GM10266 (cell line): ENCODE data around the gene DGCR2.
"Not testable (repeated sequence)": the region's sequence is repeated elsewhere in the genome, so short reads cannot be mapped to it uniquely, and the experiment has no call there.

ENCODE experiments used
- DNase-seq: peaks from one replicate; pipeline ENCODE4 v3.0.0; 2012; ENCODE audit errors: extremely low spot score
- TF ChIP-seq, protein P1 (sequence below): IDR thresholded peaks from 2 replicates; pipeline ENCODE4 v1.5.1; 2012; ENCODE audit warnings: mild to moderate bottlenecking, low read depth; ENCODE audit not compliant: control insufficient read depth, insufficient read depth; ENCODE audit errors: missing control alignments

Gene DGCR2

GRCh38 chr22:19056951-19057401, 65.2 kb downstream of the DGCR2 start:
- no peak for DNase-seq
- TF ChIP-seq, protein P1, sequence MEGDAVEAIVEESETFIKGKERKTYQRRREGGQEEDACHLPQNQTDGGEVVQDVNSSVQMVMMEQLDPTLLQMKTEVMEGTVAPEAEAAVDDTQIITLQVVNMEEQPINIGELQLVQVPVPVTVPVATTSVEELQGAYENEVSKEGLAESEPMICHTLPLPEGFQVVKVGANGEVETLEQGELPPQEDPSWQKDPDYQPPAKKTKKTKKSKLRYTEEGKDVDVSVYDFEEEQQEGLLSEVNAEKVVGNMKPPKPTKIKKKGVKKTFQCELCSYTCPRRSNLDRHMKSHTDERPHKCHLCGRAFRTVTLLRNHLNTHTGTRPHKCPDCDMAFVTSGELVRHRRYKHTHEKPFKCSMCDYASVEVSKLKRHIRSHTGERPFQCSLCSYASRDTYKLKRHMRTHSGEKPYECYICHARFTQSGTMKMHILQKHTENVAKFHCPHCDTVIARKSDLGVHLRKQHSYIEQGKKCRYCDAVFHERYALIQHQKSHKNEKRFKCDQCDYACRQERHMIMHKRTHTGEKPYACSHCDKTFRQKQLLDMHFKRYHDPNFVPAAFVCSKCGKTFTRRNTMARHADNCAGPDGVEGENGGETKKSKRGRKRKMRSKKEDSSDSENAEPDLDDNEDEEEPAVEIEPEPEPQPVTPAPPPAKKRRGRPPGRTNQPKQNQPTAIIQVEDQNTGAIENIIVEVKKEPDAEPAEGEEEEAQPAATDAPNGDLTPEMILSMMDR = no peak

DNA sequence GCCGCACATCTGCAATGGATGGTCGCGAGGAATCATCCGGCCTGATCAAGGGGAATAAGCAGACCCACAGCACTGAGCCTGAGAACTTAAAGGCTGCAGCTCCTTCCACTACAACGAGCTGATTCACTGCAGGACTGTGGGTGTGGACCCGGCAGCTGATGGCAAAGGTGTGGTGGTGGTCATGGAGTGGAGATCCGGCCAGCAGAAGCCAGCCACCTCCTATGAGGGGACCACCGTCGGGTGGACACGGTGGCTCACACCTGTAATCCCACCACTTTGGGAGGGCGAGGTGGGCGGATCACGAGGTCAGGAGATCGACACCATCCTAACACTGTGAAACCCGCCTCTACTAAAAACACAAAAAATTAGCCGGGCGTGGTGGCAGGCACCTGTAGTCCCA, 66.4 kb downstream of the DGCR2 start:
- no peak for DNase-seq
- TF ChIP-seq, protein P1 = no peak

GRCh38 chr22:19052941-19053541, 69.2 kb downstream of the DGCR2 start:
- TF ChIP-seq, protein P1 = no peak
- no peak for DNase-seq

DNA sequence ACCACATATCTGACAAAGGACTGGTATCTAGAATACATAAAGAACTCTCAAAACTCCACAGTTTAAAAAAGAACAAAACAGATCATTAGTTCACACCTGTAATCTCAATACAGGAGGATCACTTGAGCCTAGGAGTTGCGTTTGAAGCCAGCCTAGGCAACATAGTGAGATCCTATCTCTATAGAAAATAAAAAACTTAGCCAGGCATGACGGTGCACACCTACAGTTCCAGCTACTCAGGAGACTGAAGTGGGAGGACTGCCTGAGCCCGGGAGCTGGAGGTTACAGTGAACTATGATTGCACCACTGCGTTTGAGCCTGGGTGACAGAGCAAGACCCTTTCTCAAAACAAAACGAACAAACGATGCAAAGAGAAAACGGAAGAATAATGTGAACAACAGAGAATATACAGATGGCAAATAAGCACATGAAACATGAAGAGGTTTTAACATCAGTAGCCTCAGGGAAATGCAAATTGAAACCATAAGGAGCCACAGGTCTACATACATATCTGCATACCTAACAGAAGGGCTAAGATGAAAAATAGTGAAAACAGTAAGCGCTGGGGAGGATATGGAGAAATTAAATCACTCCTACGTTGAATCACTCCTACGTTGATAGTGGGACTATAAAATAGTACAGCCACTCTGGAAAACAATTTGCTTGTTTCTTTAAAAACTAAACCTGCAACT, 70.7 kb downstream of the DGCR2 start:
- TF ChIP-seq, protein P1 = no peak
- no peak for DNase-seq

- DNase-seq = not testable (repeated sequence)
These were observed 71.4 kb downstream of the DGCR2 start for GRCh38 chr22:19050847-19051246.

DNA sequence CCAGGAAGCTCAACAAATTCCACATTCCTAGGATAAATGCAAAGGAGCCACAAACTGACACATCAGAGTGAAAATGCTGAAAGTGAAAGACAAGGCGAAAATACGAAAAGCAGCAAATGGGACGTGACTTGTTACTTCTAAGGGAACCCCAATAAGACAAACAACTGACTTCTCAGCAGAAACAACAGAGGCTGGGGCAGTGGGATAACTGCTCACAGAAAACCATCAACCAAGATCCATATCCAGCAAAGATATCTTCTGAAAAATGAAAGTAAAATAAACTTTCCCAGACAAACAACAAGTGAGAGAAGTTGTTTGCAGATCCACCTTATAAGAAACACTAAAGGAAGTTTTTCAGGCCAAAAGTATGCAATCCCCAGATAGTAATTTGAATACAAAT, 72.1 kb downstream of the DGCR2 start:
- TF ChIP-seq, protein P1 = no peak
- DNase-seq = no peak

DNA sequence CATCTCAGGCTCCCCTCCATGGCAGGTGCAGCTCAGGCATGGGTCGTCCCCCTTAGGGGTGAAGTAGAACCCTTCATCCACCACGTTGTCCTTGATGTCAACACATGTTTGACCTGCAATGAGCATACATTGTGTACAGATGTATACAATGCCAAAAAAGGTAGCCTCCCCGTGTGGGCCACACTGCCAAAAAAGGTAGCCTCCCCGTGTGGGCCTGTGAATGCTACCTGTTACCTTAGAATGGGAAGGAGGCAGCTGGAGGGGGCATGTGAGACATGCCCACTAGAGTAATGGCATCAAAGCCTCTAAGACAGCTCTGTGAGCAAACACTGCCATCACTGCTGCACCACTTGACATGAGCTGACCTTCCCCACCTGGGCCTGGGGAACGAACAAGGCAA, 73.7 kb downstream of the DGCR2 start:
- TF ChIP-seq, protein P1 = no peak
- DNase-seq = no peak
